K562 (cell line): ENCODE data around the gene TMIGD3. TPM values are rescaled to one million over a fixed set of nuclear protein-coding genes. Genes with fewer than 3 reads are reported as not detected.

Experiments used
- CTBP1 ChIP-seq: fragments of 450-650 bp; IDR thresholded peaks from 2 replicates; pipeline ENCODE4 v1.6.1; 2016; ENCODE audit warnings: borderline replicate concordance
- CUX1 ChIP-seq: fragments of 200-800 bp; sonication (Bioruptor generic); IDR thresholded peaks from 2 replicates; pipeline ENCODE4 v1.6.1; 2016; ENCODE audit warnings: missing genetic modification characterization, missing compliant biosample characterization
- ETS1 ChIP-seq: conservative IDR thresholded peaks from 2 replicates; pipeline ENCODE4 v1.6.1; 2011; ENCODE audit warnings: low read depth, mild to moderate bottlenecking, low read length; ENCODE audit not compliant: control insufficient read depth
- NCOA6 ChIP-seq: fragments of 450-650 bp; IDR thresholded peaks from 2 replicates; pipeline ENCODE4 v1.6.1; 2017; ENCODE audit warnings: mild to moderate bottlenecking
- polyA plus RNA-seq, 8 experiments: library from polyadenylated mRNA; depleted of rRNA in 4 of 8; stranded (reverse) in 5 of 8; unstranded in 3 of 8; fragments of >200 nt; fragmentation: Nextera tagmentation in 2 of 8; fragmentation: Illumina TruSeq in 1 of 8; extraction: Ambion mirVana in 2 of 8; extraction: Trizol in 1 of 8; gene quantifications; 2 replicates each; pipeline versions ENCODE4 v1.2.1 to v1.2.3, GENCODE V29; 2011 to 2014; ENCODE audit warnings: inconsistent platforms in 1 of 8, missing spikeins in 1 of 8
- total RNA-seq, 7 experiments: library from RNA; depleted of rRNA in 6 of 7; stranded (reverse); fragments of >200 nt in 6 of 7; fragmentation: Illumina TruSeq in 2 of 7; extraction: Trizol in 2 of 7; gene quantifications; 2 replicates each; pipeline versions ENCODE4 v1.2.1 to v1.2.3, GENCODE V29; 2011 to 2021; ENCODE audit warnings: low replicate concordance in 1 of 7

Gene TMIGD3
- total and polyA plus RNA-seq, 9 of the 15 experiments (the other 6 are each of a cell fraction or from before 2014, with no cell fraction given), result 0.11 to 0.13 (median 0.11) TPM; not detected in 6

GRCh38 chr1:111441573-111442192 lies 61.8 kb downstream of the TMIGD3 start (continued):
- TF ChIP-seq ETS1 (no peak), CUX1 (no peak), CTBP1 (no peak), NCOA6 (no peak)
